ENCODE data around the gene USP36. TPM values are rescaled to one million over a fixed set of nuclear protein-coding genes. Genes with fewer than 3 reads are reported as not detected.

USP36 gene
- total RNA-seq, 1 experiment from 2014 or later: 103 TPM

GRCh38 chr17:78857266-78857665 lies 16.7 kb upstream of the USP36 start:
- DNase-seq: no peak
- CTCF ChIA-PET: interaction anchor here (0.6 kb wide), 2 partner anchors 70 to 105 kb away, joined by 3 to 7 read pairs; no protein-coding TSS in a partner anchor
- H3K36me3 ChIP-seq (ENCODE audit: control insufficient read depth, insufficient read depth, low read length): no peaks in the 10 kb centered on the region
- H3K9me3 ChIP-seq: no peaks in the 10 kb centered on the region
- Mint-ChIP-seq H3K4me1 (ENCODE audit: low read depth, unreplicated experiment) (no peaks in the 10 kb centered on the region), H3K4me3 (ENCODE audit: unreplicated experiment) (no peak overlapping the region), H3K27ac (ENCODE audit: unreplicated experiment) (no peak overlapping the region), H3K36me3 (ENCODE audit: insufficient read depth, unreplicated experiment) (peaks cover 38% of the 10 kb centered on the region), H3K9me3 (ENCODE audit: unreplicated experiment) (no peaks in the 10 kb centered on the region), H3K27me3 (ENCODE audit: insufficient read depth, unreplicated experiment) (no peaks in the 10 kb centered on the region)
- POLR2A ChIA-PET: no interaction called here
- no peak for TF ChIP-seq CTCF (IDR thresholded peaks at IDR 0.05; ENCODE audit: insufficient read depth in 1 of 2, low read depth in 1 of 2, low read length in 1 of 2, severe bottlenecking in 1 of 2, unreplicated experiment in 1 of 2)
- H3K27me3 ChIP-seq (replicated peaks; ENCODE audit: control insufficient read depth, insufficient read depth, low read length): no peaks in the 10 kb centered on the region
- H3K4me3 ChIP-seq (ENCODE audit: low read depth, low read length): no peak overlapping the region
- intact Hi-C loops (cut with micrococcal nuclease; ENCODE audit: unreplicated experiment): no loop called here
- no TSS peak for BruUV-seq (replicated peaks)
- peaks cover 3% of the 10 kb centered on the region; the same call in 1 of the 2 replicates for H3K4me1 ChIP-seq

- POLR2A ChIA-PET: no interaction called here
- Histone ChIP-seq H3K9me3 (no peaks in the 10 kb centered on the region), H3K4me1 (peaks cover 3% of the 10 kb centered on the region; the same call in 1 of the 2 replicates), H3K36me3 (ENCODE audit: control insufficient read depth, insufficient read depth, low read length) (no peaks in the 10 kb centered on the region), H3K27me3 (replicated peaks; ENCODE audit: control insufficient read depth, insufficient read depth, low read length) (no peaks in the 10 kb centered on the region), H3K4me3 (ENCODE audit: low read depth, low read length) (no peak overlapping the region)
- CTCF ChIA-PET: no interaction called here
- no peak overlapping the region for H3K27ac Mint-ChIP-seq (ENCODE audit: unreplicated experiment)
- intact Hi-C loops (cut with micrococcal nuclease; ENCODE audit: unreplicated experiment): no loop called here
- no peak for DNase-seq
- peaks cover 25% of the 10 kb centered on the region for H3K36me3 Mint-ChIP-seq (ENCODE audit: insufficient read depth, unreplicated experiment)
- no peaks in the 10 kb centered on the region for H3K27me3 Mint-ChIP-seq (ENCODE audit: insufficient read depth, unreplicated experiment)
- TF ChIP-seq CTCF (IDR thresholded peaks at IDR 0.05; ENCODE audit: insufficient read depth in 1 of 2, low read depth in 1 of 2, low read length in 1 of 2, severe bottlenecking in 1 of 2, unreplicated experiment in 1 of 2): no peak
- H3K4me1 Mint-ChIP-seq (ENCODE audit: low read depth, unreplicated experiment): no peaks in the 10 kb centered on the region
- no TSS peak for BruUV-seq (replicated peaks)
- no peak overlapping the region for H3K4me3 Mint-ChIP-seq (ENCODE audit: unreplicated experiment)
- H3K9me3 Mint-ChIP-seq (ENCODE audit: unreplicated experiment): no peaks in the 10 kb centered on the region
These were observed 15.0 kb upstream of the USP36 start for GRCh38 chr17:78855561-78856165.

GRCh38 chr17:78854508-78854907 lies 13.9 kb upstream of the USP36 start:
- H3K27me3 Mint-ChIP-seq (ENCODE audit: insufficient read depth, unreplicated experiment): no peaks in the 10 kb centered on the region
- ChIA-PET POLR2A (no interaction called here), CTCF (interaction anchor here (0.6 to 1.6 kb wide), 2 partner anchors 11 to 542 kb away, joined by 3 to 5 read pairs; no protein-coding TSS in a partner anchor)
- Histone ChIP-seq H3K27me3 (replicated peaks; ENCODE audit: control insufficient read depth, insufficient read depth, low read length) (no peaks in the 10 kb centered on the region), H3K4me3 (ENCODE audit: low read depth, low read length) (no peak overlapping the region), H3K9me3 (no peaks in the 10 kb centered on the region), H3K36me3 (ENCODE audit: control insufficient read depth, insufficient read depth, low read length) (no peaks in the 10 kb centered on the region), H3K4me1 (peaks cover 3% of the 10 kb centered on the region; the same call in 1 of the 2 replicates)
- no TSS peak for BruUV-seq (replicated peaks)
- H3K4me1 Mint-ChIP-seq (ENCODE audit: low read depth, unreplicated experiment): no peaks in the 10 kb centered on the region
- no peaks in the 10 kb centered on the region for H3K9me3 Mint-ChIP-seq (ENCODE audit: unreplicated experiment)
- H3K27ac Mint-ChIP-seq (ENCODE audit: unreplicated experiment): no peak overlapping the region
- H3K4me3 Mint-ChIP-seq (ENCODE audit: unreplicated experiment): no peak overlapping the region
- intact Hi-C loops (cut with micrococcal nuclease; ENCODE audit: unreplicated experiment): no loop called here
- peaks cover 30% of the 10 kb centered on the region for H3K36me3 Mint-ChIP-seq (ENCODE audit: insufficient read depth, unreplicated experiment)
- no peak for DNase-seq
- TF ChIP-seq CTCF (IDR thresholded peaks at IDR 0.05; ENCODE audit: insufficient read depth in 1 of 2, low read depth in 1 of 2, low read length in 1 of 2, severe bottlenecking in 1 of 2, unreplicated experiment in 1 of 2): no peak
